Bone marrow (tissue), 2 donors: ENCODE data around the gene PCED1B.
"Not testable (repeated sequence)": the region's sequence is repeated elsewhere in the genome, so short reads cannot be mapped to it uniquely, and the experiment has no call there.

Experiments
- DNase-seq, 2 donors: peaks; one replicate each; lab custom pipeline; 2025; lab: John Stamatoyannopoulos, UW

The PCED1B gene

GRCh38 chr12:47209014-47209413 lies 129.6 kb downstream of the PCED1B start:
- no peak for DNase-seq

- DNase-seq, result no peak
Observed at GRCh38 chr12:47210776-47211175, 131.4 kb downstream of the PCED1B start.

GRCh38 chr12:47212701-47213039 lies 133.2 kb downstream of the PCED1B start:
- no peak for DNase-seq

- DNase-seq, result no peak
Observed at GRCh38 chr12:47213396-47213795, 134.0 kb downstream of the PCED1B start.

- DNase-seq, result no peak
Observed at GRCh38 chr12:47214001-47214619, 134.7 kb downstream of the PCED1B start.

- DNase-seq, result no peak
Observed at GRCh38 chr12:47214771-47215170, 135.3 kb downstream of the PCED1B start.

- peak in 1 of 2 donors; percentile 70 for DNase-seq
Observed at GRCh38 chr12:47216150-47216677, 136.8 kb downstream of the PCED1B start.

GRCh38 chr12:47217595-47217869 lies 138.1 kb downstream of the PCED1B start:
- not testable (repeated sequence) for DNase-seq

GRCh38 chr12:47218191-47218654 lies 138.8 kb downstream of the PCED1B start:
- DNase-seq, result no peak

- no peak for DNase-seq
Observed at GRCh38 chr12:47219243-47219642, 139.8 kb downstream of the PCED1B start.

GRCh38 chr12:47221256-47222023 lies 142.0 kb downstream of the PCED1B start:
- no peak for DNase-seq

GRCh38 chr12:47222520-47223030 lies 143.2 kb downstream of the PCED1B start:
- DNase-seq, result no peak

GRCh38 chr12:47223031-47223847 lies 143.8 kb downstream of the PCED1B start:
- DNase-seq, result no peak

- no peak for DNase-seq
Observed at GRCh38 chr12:47223848-47224213, 144.4 kb downstream of the PCED1B start.

- no peak for DNase-seq
Observed at GRCh38 chr12:47224563-47225133, 145.2 kb downstream of the PCED1B start.

GRCh38 chr12:47225356-47225755 lies 145.9 kb downstream of the PCED1B start:
- DNase-seq, result no peak

- no peak for DNase-seq
Observed at GRCh38 chr12:47226199-47226598, 146.8 kb downstream of the PCED1B start.

- DNase-seq, result no peak
Observed at GRCh38 chr12:47228802-47229201, 149.4 kb downstream of the PCED1B start.

GRCh38 chr12:47231456-47231855 lies 152.0 kb downstream of the PCED1B start:
- no peak for DNase-seq

- no peak for DNase-seq
Observed at GRCh38 chr12:47234576-47235141, 155.2 kb downstream of the PCED1B start.

- no peak for DNase-seq
Observed at GRCh38 chr12:47235258-47236040, 156.0 kb downstream of the PCED1B start.
